T-helper 2 cell treated with Interferon-gamma antibody and Interleukin-4, amounts not matched to agents 100 ng/mL and 5 ng/mL, for 36 hours (primary cell): Measurements from ENCODE around the gene KIF13A. TPM values are rescaled to one million over a fixed set of nuclear protein-coding genes. Genes with fewer than 3 reads are reported as not detected.
"Not testable (repeated sequence)": the region's sequence is repeated elsewhere in the genome, so short reads cannot be mapped to it uniquely, and the experiment has no call there.

Source experiments
- intact Hi-C: fragments of 100-400 bp; cut with micrococcal nuclease; formaldehyde crosslinking; loops from one replicate; pipeline ENCODE4 v1.15.1; 2023
- total RNA-seq: library from RNA; stranded (reverse); gene quantifications from 2 replicates; pipeline ENCODE4 v1.2.3, GENCODE V29; 2022

The KIF13A gene
- total RNA-seq, 1 donor from 2014 or later: not detected

- intact Hi-C loops: no loop called here
Measured at GRCh38 chr6:17999425-17999824, 12.0 kb upstream of the KIF13A start.

- intact Hi-C loops: no loop called here
Measured at GRCh38 chr6:17998442-17998841, 11.0 kb upstream of the KIF13A start.

- intact Hi-C loops: no loop called here
Measured at GRCh38 chr6:17998003-17998402, 10.6 kb upstream of the KIF13A start.

GRCh38 chr6:17995414-17995813 is 8.0 kb upstream of the KIF13A start:
- intact Hi-C loops: no loop called here

GRCh38 chr6:17994019-17994418 is 6.6 kb upstream of the KIF13A start:
- intact Hi-C loops: no loop called here

- intact Hi-C loops: no loop called here
Measured at GRCh38 chr6:17988422-17988944, 1.0 kb upstream of the KIF13A start.

- intact Hi-C loops: loop anchor here (2.0 kb wide), 1 partner anchor 167 kb away; the partner anchor contains the start of genes KDM1B and TPMT
Measured at GRCh38 chr6:17987697-17988421, 424 bp upstream of the KIF13A start.

- intact Hi-C loops: loop anchor here (2.0 kb wide), 1 partner anchor 168 kb away; the partner anchor contains the start of genes KDM1B and TPMT
Measured at GRCh38 chr6:17986656-17987446, 584 bp downstream of the KIF13A start.

- intact Hi-C loops: loop anchor here (2.0 kb wide), 1 partner anchor 169 kb away; the partner anchor contains the start of genes KDM1B and TPMT
Measured at GRCh38 chr6:17985934-17986655, 1.3 kb downstream of the KIF13A start.

GRCh38 chr6:17984812-17985670 is 2.4 kb downstream of the KIF13A start:
- intact Hi-C loops: no loop called here

- intact Hi-C loops: no loop called here
Measured at GRCh38 chr6:17984399-17984798, 3.0 kb downstream of the KIF13A start.

GRCh38 chr6:17983730-17984129 is 3.7 kb downstream of the KIF13A start:
- intact Hi-C loops: no loop called here

- intact Hi-C loops: no loop called here
Measured at GRCh38 chr6:17980329-17980728, 7.1 kb downstream of the KIF13A start.

- intact Hi-C loops: no loop called here
Measured at GRCh38 chr6:17979479-17979878, 8.0 kb downstream of the KIF13A start.

- intact Hi-C loops: not testable (repeated sequence)
Measured at GRCh38 chr6:17976258-17976657, 11.2 kb downstream of the KIF13A start.

- intact Hi-C loops: no loop called here
Measured at GRCh38 chr6:17974570-17975368, 12.7 kb downstream of the KIF13A start.

- intact Hi-C loops: no loop called here
Measured at GRCh38 chr6:17972978-17973622, 14.3 kb downstream of the KIF13A start.

- intact Hi-C loops: no loop called here
Measured at GRCh38 chr6:17972074-17972952, 15.1 kb downstream of the KIF13A start.
